GM18498 (cell line): ENCODE results near the gene ALKBH4.
"Not testable (repeated sequence)": the region's sequence is repeated elsewhere in the genome, so short reads cannot be mapped to it uniquely, and the experiment has no call there.

Experiments used
- ATAC-seq: cut with Tn5 transposase; IDR thresholded peaks from one replicate; pipeline ENCODE4 v1.9.1; 2021; ENCODE audit warnings: mild to moderate bottlenecking, moderate library complexity; ENCODE audit not compliant: unreplicated experiment

Gene ALKBH4

DNA sequence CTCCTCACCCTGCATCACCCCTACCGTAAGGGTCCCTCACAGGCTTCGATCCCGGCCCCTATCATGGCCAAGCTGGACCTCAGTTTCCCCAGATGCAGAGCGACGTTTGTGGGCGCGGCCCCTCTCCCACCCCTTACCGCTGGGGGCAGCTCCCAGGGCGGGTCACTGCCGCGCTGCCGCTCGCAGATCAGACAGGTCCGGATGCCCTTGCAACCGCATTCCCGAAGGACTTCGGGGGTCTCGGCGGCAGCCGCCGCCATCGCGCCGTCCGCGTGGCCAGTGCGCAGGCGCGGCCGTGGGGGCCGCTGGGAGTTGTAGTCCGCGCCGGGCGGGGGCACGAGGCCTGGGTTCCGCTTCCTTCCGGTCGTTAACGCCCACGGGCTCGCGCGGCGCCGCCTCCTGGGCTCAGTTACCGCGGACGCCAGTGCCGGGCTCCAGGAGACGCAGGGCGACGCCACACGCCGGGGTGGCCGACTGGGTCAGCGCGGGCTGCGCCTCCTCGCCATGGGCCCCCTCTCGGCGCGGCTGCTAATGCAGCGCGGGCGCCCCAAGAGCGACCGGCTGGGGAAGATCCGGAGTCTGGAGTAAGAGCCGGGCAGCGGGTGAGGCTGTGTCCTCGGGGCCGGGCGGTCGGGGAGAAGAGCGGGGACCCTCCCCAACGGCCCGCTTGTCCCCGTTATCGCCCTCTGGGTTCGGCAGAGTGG is at the start of gene ALKBH4, which contains the start of gene LRWD1:
Gene ALKBH4 (minus strand): TSS at position 287 of the 704 bp plus-strand sequence. CDS start 27 bp downstream, at position 260.
Gene LRWD1 (plus strand): TSS at position 408 of the 704 bp plus-strand sequence. CDS start 97 bp downstream, at position 505.
- ATAC-seq = peak; percentile 94

DNA sequence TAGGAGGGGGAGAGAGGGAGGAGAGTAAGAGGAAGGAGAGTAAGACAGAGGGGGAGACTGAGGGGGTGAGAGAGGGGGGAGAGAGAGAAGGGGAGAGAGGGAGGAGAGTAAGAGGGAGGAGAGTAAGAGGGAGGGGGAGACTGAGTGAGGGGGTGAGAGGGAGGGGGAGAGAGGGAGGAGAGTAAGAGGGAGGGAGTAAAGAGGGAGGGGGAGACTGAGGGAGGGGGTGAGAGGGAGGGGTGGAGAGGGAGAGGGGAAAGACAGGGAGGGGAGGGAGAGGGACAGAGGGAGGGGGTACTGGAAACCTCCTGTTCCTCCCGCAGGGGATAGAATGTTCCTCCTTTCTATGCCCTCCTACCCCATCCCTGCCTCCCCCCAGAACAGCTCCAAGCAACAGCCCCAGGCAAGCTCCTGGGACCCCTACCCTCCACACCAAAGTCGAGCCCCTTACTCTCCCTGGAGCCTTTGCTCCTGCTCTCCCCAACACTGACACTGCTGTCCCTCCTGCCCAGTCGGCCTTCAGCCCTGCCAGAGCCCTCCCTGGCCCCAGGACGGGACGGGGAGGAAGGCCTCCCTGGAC is 48.1 kb upstream of the ALKBH4 start:
- not testable (repeated sequence) for ATAC-seq

DNA sequence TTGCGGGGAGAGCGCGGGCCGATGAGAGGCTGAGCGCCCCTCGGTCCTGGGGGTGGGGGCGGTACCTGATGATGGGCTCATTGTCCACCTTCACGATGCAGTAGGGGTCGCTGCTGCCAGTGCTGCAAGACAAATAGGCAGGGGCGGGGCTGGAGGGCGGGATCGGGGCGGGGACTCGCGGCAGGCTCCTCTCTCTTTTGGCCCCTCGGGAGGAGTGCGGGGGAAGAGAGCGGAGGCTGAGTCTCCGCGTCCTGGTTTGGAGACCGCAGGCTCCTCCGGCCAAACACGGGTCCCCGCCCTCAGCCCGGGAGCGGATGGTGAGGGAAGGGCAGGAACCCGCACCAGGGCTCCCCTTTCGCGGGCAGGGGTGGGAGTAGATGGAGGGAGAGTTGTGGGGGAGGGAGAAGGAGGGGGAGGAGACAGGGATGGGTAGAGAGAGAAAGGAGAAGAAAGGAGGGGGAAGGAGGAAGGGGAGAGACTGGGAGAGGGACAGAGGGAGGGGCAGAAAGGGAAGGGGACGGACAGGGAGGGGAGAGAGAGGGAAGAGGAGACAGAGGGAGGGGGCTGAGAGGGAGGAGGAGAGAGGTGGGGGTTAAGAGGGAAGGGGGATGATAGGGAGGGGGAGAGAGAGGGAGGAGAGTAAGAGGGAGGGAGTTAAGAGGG is 47.3 kb upstream of the ALKBH4 start:
- ATAC-seq = peak; percentile 45

- ATAC-seq = not testable (repeated sequence)
These were observed 45.9 kb upstream of the ALKBH4 start for GRCh38 chr7:102510575-102510974.

GRCh38 chr7:102507410-102508088 is 42.9 kb upstream of the ALKBH4 start:
- not testable (repeated sequence) for ATAC-seq

- ATAC-seq = not testable (repeated sequence)
These were observed 40.9 kb upstream of the ALKBH4 start for GRCh38 chr7:102505298-102506185.

- not testable (repeated sequence) for ATAC-seq
These were observed 38.5 kb upstream of the ALKBH4 start for GRCh38 chr7:102503141-102503540.

DNA sequence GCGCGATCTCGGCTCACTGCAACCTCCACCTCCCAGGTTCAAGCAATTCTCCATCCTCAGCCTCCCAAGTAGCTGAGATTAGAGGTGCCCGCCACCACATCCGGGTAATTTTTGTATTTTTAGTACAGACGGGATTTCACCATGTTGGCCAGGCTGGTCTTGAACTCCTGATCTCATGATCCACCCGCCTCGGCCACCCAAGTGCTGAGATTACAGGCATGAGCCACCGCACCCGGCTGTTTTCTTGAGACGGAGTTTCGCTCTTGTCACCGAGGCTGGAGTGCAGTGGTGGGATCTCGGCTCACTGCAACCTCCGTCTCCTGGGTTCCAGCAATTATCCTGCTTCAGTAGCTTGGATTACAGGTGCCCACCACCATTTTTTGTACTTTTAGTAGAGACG is 33.7 kb upstream of the ALKBH4 start:
- not testable (repeated sequence) for ATAC-seq

DNA sequence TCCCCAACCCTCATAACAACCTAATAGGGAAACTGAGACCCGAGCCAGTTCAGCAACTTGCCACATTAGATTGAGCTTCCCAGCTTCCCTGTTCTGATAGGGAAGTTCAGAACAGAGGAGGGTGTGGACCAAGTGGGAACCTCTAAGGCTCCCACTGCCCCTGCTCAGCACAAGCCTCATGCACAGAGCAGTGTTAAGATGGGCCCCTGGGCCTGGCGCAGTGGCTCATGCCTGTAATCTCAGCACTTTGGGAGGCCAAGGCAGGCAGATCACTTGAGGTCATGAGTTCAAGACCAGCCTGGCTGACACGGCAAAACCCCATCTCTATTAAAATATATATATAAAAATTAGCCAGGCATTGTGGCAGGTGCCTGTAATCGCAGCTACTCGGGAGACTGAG is 32.6 kb upstream of the ALKBH4 start:
- ATAC-seq = not testable (repeated sequence)

DNA sequence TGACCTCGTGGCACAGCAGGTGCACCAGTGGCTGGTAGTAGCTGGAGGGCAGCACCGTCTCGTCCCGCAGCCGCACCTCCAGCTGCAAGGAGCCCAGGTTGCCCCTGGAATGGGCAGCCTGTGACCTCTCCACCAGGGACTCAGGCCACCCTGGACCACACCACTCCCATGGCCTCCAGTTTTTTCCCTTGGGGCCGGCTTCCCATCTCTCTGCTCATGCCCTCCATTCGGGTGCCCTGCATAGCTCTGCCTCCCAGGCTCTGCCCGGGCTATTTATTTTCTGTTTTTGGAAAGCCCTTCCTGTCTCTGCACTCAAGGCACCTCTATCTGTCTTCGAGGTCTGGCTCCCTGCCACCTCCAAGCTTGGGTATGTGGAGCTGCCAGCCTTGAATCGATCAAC is 32.2 kb upstream of the ALKBH4 start:
- ATAC-seq = not testable (repeated sequence)

DNA sequence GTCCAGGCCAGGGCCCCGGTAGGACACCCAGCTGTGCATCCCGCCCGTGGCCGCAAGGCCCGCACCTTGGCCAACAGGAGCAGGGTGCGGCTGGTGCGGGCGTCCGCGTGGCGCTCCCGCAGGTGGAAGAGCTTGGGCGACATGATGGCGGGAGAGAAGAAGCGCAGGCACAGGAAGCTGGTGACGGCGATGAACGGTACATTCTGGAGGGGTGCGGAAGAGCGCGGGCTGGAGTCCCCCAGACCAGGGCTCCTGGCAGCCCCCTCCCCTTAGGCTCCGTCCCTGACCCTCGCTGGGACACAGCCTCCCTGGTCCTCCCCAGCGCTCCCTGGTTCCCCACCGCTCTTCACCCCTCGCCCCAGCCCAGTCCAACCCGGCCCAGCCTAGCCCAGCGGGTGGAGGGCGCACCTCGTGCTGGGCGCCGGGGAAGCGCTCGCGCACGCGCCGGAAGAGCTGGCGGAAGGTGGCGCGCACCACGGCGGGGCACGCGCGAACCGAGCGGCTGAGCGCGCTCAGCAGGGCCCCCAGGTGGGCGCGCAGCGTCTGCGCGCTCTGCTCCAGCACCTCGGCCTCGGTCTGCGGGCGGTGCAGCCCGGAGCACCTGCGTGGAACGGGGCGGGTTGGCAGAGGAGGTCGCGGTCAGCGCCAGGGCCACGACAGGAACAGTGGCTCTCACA is 29.9 kb upstream of the ALKBH4 start:
- ATAC-seq = peak; percentile 79

DNA sequence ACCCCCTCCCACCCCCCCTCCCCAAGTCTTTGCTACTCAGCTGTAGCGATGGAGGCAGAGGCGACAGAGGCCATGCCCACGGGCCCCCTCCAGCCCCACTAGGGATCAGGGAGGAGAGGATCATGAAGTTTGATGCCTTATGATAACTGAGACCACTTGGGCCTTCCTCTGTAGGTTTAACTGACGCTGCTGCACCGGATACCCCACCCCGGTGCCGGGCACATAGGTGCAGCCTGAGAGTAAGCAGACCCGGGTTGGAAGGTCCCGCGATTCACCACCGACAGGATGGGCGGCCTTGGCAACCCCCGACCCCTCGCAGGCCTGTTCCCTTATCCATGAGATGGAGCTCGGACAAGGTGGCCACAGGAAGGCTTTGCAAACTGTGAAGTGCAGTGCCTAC is 29.4 kb upstream of the ALKBH4 start:
- not testable (repeated sequence) for ATAC-seq

- peak; percentile 33 for ATAC-seq
These were observed 28.7 kb upstream of the ALKBH4 start for GRCh38 chr7:102493220-102493935.

GRCh38 chr7:102490529-102491075 is 25.9 kb upstream of the ALKBH4 start:
- ATAC-seq = peak; percentile 39

DNA sequence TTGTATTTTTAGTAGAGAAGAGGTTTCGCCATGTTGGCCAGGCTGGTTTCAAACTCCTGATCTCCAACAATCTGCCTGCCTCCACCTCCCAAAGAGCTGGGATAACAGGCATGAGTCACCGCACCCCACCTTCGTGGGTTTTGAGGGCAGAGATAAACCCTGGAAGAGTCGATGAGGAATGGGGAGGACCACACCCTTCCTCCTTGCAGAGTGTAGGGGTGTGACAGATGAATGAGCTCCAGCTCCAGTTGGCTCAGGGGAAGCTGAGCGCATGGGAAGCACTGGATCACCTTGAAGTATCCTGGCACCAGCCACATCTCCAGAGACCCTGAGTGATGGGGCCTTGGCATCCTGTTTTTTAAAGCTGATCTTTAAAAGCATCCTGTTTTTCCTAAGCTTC is 19.7 kb upstream of the ALKBH4 start:
- ATAC-seq = not testable (repeated sequence)

GRCh38 chr7:102481962-102482361 is 17.3 kb upstream of the ALKBH4 start:
- ATAC-seq = not testable (repeated sequence)

DNA sequence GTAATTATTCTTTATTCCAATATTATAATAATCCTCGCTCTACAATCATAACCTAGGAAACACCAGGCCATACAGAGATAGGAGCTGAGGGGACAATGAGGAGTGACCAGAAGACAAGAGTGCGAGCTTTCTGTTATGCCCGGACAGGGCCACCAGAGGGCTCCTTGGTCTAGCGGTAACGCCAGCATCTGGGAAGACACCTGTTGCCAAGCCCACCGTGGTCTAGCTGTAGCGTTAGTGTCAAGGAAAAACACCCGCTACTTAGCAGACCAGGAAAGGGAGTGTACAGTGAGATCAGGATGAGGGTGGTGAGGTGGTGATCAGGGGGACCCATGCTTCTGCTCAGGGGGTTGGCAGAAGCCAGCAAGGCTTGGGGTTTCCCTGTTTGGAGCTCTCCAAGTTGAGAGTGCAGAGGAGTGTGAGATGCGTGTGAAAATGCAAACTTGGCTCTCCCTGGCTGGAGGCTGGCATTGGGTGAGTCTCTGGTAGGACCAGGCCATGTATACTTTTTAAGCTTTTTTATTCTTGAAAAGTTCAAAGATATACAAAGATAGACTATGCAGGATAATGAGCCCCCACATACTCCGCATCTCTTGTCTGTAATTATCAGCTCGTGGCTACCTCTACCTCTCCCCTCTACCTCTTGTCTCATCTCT is 15.4 kb upstream of the ALKBH4 start:
- ATAC-seq = not testable (repeated sequence)

GRCh38 chr7:102479209-102479584 is 14.5 kb upstream of the ALKBH4 start:
- peak; percentile 31 for ATAC-seq
